Colonic mucosa (tissue), 4 donors: ENCODE data around the gene PSME3IP1. TPM values are rescaled to one million over a fixed set of nuclear protein-coding genes. Genes with fewer than 3 reads are reported as not detected.
A peak's percentile ranks its signal among the peaks of the same experiment; 100 is the strongest.

Experiments
- DNase-seq: peaks from one replicate; pipeline ENCODE4 v3.0.0-alpha.2; 2020
- H3K27ac ChIP-seq: fragments of 200-600 bp; one replicate; pipeline ENCODE4 v1.8.0; 2021
- H3K27me3 ChIP-seq: fragments of 200-600 bp; one replicate; pipeline ENCODE4 v1.8.0; 2021
- H3K36me3 ChIP-seq: fragments of 200-600 bp; one replicate; pipeline ENCODE4 v1.8.0; 2021
- H3K4me1 ChIP-seq: fragments of 200-600 bp; one replicate; pipeline ENCODE4 v1.8.0; 2021; ENCODE audit warnings: mild to moderate bottlenecking
- H3K4me3 ChIP-seq: fragments of 200-600 bp; one replicate; pipeline ENCODE4 v1.8.0; 2021
- H3K9ac ChIP-seq, 2 donors: one replicate each; pipeline ENCODE4 v1.7.0; 2013; ENCODE audit warnings: control low read depth in 2 of 2, low read depth in 2 of 2, low read length in 2 of 2
- H3K9me3 ChIP-seq: fragments of 200-600 bp; one replicate; pipeline ENCODE4 v1.8.0; 2021
- intact Hi-C: fragments of 100-400 bp; cut with DNase I; formaldehyde crosslinking; loops from one replicate; pipeline ENCODE4 v1.14.1; 2022
- total RNA-seq, 2 donors: library from RNA; stranded (reverse); fragmentation: NEBNext Ultra II Directional in 1 of 2; extraction: Animal tissue kit (Norgen Biotek cat#: 25700) in 1 of 2; gene quantifications; one replicate each; pipeline ENCODE4 v1.2.1, GENCODE V29; 2021
- TF ChIP-seq, protein P1 (sequence below): fragments of 200-600 bp; IDR thresholded peaks from one replicate; pipeline ENCODE4 v1.8.0; 2022; ENCODE audit warnings: antibody characterized with exemption, mild to moderate bottlenecking
- donor health status: healthy.
- donor health status: DM: no; HTN: no; CAD: no.
- donor health status: DM: no; HTN: no; CAD: no.

Gene PSME3IP1
- total RNA-seq, 2 donors from 2014 or later, result 80.9 to 108 TPM

- no peaks in the 10 kb centered on the region for H3K4me1 ChIP-seq
- intact Hi-C loops, result no loop called here
- TF ChIP-seq, protein P1, sequence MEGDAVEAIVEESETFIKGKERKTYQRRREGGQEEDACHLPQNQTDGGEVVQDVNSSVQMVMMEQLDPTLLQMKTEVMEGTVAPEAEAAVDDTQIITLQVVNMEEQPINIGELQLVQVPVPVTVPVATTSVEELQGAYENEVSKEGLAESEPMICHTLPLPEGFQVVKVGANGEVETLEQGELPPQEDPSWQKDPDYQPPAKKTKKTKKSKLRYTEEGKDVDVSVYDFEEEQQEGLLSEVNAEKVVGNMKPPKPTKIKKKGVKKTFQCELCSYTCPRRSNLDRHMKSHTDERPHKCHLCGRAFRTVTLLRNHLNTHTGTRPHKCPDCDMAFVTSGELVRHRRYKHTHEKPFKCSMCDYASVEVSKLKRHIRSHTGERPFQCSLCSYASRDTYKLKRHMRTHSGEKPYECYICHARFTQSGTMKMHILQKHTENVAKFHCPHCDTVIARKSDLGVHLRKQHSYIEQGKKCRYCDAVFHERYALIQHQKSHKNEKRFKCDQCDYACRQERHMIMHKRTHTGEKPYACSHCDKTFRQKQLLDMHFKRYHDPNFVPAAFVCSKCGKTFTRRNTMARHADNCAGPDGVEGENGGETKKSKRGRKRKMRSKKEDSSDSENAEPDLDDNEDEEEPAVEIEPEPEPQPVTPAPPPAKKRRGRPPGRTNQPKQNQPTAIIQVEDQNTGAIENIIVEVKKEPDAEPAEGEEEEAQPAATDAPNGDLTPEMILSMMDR, result no peak
- no peak overlapping the region for H3K27ac ChIP-seq
- H3K27me3 ChIP-seq, result no peaks in the 10 kb centered on the region
- H3K9ac ChIP-seq, result no peak overlapping the region
- H3K36me3 ChIP-seq, result peaks cover 5% of the 10 kb centered on the region
- no peaks in the 10 kb centered on the region for H3K9me3 ChIP-seq
- no peak for DNase-seq
- no peak overlapping the region for H3K4me3 ChIP-seq
These were observed 13.0 kb downstream of the PSME3IP1 start for GRCh38 chr16:57172721-57173290.

DNA sequence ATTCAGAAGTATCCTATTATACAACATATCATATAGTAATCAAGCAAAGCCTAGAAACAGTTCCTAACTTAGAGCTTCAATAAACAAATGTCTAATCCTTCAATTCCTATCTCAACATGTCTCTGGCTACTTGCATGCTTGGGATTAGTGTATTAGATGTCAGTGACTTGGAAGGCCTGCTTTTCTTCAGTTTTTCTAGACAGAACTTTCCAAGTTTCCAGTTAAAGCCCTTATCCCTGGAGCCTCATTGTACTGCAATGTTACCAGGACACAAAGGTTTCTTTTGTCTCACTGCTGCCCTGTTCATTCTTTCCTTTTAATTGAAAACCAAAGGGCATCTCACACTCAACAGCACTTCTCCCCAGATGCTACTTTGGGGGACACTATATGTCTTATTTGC, 16.5 kb downstream of the PSME3IP1 start:
- no peak overlapping the region for H3K4me3 ChIP-seq
- no peak overlapping the region for H3K9ac ChIP-seq
- H3K4me1 ChIP-seq, result no peaks in the 10 kb centered on the region
- no peaks in the 10 kb centered on the region for H3K27me3 ChIP-seq
- TF ChIP-seq, protein P1, result no peak
- peaks cover 11% of the 10 kb centered on the region for H3K36me3 ChIP-seq
- intact Hi-C loops, result loop anchor here (2.0 to 5.0 kb wide), 2 partner anchors 85 to 207 kb away; partner anchors contain the start of gene CETP
- H3K9me3 ChIP-seq, result no peaks in the 10 kb centered on the region
- DNase-seq, result no peak
- no peak overlapping the region for H3K27ac ChIP-seq

DNA sequence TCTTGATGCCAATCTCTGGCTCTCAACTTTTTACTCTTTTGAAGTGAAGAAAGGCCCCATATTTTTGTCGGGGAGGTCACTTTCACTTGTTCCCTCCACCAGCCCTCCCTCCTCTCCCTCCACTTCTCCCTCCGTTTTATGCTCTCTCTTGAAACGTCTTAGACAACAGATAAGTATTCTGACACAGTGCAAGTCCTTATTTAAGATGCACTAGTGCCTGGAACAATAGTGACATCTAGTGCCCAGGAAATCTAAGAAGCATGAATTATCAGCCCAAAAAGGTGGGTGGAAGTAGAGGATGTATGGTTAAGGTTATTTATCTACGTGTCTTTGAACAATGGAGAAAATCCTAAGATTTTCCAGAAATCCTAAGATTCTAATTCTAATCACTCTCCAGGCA, 17.9 kb downstream of the PSME3IP1 start:
- peaks cover 11% of the 10 kb centered on the region for H3K36me3 ChIP-seq
- intact Hi-C loops, result loop anchor here (2.0 to 5.0 kb wide), 2 partner anchors 83 to 206 kb away; partner anchors contain the start of gene CETP
- no peak overlapping the region for H3K9ac ChIP-seq

GRCh38 chr16:57167538-57167937, 18.3 kb downstream of the PSME3IP1 start:
- no peak for DNase-seq
- Histone ChIP-seq H3K9me3 (no peaks in the 10 kb centered on the region), H3K27ac (no peak overlapping the region), H3K4me3 (no peak overlapping the region), H3K27me3 (no peaks in the 10 kb centered on the region), H3K9ac (no peak overlapping the region), H3K4me1 (no peaks in the 10 kb centered on the region), H3K36me3 (peaks cover 11% of the 10 kb centered on the region)
- intact Hi-C loops, result loop anchor here (5.0 kb wide), 1 partner anchor 205 kb away; the partner anchor contains the start of gene CETP
- TF ChIP-seq, protein P1, result no peak

More for the DNA sequence above, 17.9 kb downstream of the PSME3IP1 start:
- no peak for DNase-seq
- H3K4me1 ChIP-seq, result no peaks in the 10 kb centered on the region
- no peak overlapping the region for H3K27ac ChIP-seq
- TF ChIP-seq, protein P1, result peak; percentile 43
- H3K4me3 ChIP-seq, result no peak overlapping the region
- H3K9me3 ChIP-seq, result no peaks in the 10 kb centered on the region
- H3K27me3 ChIP-seq, result no peaks in the 10 kb centered on the region

- H3K4me1 ChIP-seq, result no peaks in the 10 kb centered on the region
- H3K4me3 ChIP-seq, result no peak overlapping the region
- DNase-seq, result no peak
- H3K9ac ChIP-seq, result no peak overlapping the region
- TF ChIP-seq, protein P1, result no peak
- H3K36me3 ChIP-seq, result peaks cover 11% of the 10 kb centered on the region
- intact Hi-C loops, result loop anchor here (5.0 kb wide), 1 partner anchor 205 kb away; the partner anchor contains the start of gene CETP
- H3K9me3 ChIP-seq, result no peaks in the 10 kb centered on the region
- H3K27me3 ChIP-seq, result no peaks in the 10 kb centered on the region
- H3K27ac ChIP-seq, result no peak overlapping the region
These were observed 18.9 kb downstream of the PSME3IP1 start for GRCh38 chr16:57166951-57167350.
